Adipose tissue (tissue), 3 donors: Measurements from ENCODE around the gene GPLD1. TPM values are rescaled to one million over a fixed set of nuclear protein-coding genes. Genes with fewer than 3 reads are reported as not detected.
"Not testable (repeated sequence)": the region's sequence is repeated elsewhere in the genome, so short reads cannot be mapped to it uniquely, and the experiment has no call there.

Experiments
- H3K27ac ChIP-seq: one replicate; pipeline ENCODE4 v1.5.1; 2013; ENCODE audit warnings: low read depth, low read length
- WGBS, 3 donors: extraction: QIAGEN DNeasy Blood & Tissue Kit; methylation state at CpG; one replicate each; pipeline ENCODE4 v1.1.7; 2013; 5-methylcytosine and 5-hydroxymethylcytosine counted together
- polyA plus RNA-seq, 3 donors: library from polyadenylated mRNA; stranded (reverse); fragments of 200-250 nt; gene quantifications; one replicate each; pipeline ENCODE4 v1.2.3, GENCODE V29; 2013
- donor health status: healthy with polysubstance abuse.
- donor health status: Bipolar disorder and iron deficiency.
- donor health status: healthy.

Gene GPLD1, protein sequence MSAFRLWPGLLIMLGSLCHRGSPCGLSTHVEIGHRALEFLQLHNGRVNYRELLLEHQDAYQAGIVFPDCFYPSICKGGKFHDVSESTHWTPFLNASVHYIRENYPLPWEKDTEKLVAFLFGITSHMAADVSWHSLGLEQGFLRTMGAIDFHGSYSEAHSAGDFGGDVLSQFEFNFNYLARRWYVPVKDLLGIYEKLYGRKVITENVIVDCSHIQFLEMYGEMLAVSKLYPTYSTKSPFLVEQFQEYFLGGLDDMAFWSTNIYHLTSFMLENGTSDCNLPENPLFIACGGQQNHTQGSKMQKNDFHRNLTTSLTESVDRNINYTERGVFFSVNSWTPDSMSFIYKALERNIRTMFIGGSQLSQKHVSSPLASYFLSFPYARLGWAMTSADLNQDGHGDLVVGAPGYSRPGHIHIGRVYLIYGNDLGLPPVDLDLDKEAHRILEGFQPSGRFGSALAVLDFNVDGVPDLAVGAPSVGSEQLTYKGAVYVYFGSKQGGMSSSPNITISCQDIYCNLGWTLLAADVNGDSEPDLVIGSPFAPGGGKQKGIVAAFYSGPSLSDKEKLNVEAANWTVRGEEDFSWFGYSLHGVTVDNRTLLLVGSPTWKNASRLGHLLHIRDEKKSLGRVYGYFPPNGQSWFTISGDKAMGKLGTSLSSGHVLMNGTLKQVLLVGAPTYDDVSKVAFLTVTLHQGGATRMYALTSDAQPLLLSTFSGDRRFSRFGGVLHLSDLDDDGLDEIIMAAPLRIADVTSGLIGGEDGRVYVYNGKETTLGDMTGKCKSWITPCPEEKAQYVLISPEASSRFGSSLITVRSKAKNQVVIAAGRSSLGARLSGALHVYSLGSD
- 1 to 10 TPM in 1 of 3 donors, under 1 TPM in 2; 0.52 to 1.7 (median 0.67) TPM for polyA plus RNA-seq

DNA sequence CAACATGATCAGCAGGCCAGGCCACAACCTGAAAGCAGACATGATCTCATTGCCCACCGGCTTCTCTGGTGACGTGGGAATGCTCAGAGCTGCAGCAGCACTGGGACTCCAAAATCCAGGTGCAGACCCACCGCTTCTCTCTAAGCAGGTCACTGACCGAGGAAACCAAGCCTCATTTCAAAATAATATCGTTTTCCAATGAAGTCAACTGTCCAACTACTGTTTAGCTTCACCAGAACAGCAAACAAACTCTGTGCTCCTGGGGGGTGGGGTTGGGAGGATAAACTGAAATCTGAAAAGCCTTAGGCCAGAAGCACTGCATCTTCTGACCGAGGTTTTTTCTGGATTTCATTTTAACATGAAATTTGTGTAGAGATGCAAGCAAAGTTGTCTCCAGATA is at the start of gene GPLD1:
TSS of gene GPLD1 (minus strand) at position 109 of the 400 bp plus-strand sequence. CDS start at position 42, 67 bp downstream.
- no peak within 1 kb of the TSS for H3K27ac ChIP-seq
- WGBS, 3 donors: 85 to 90% (median 86%) methylated on average over 6 of the region's 6 CpGs

DNA sequence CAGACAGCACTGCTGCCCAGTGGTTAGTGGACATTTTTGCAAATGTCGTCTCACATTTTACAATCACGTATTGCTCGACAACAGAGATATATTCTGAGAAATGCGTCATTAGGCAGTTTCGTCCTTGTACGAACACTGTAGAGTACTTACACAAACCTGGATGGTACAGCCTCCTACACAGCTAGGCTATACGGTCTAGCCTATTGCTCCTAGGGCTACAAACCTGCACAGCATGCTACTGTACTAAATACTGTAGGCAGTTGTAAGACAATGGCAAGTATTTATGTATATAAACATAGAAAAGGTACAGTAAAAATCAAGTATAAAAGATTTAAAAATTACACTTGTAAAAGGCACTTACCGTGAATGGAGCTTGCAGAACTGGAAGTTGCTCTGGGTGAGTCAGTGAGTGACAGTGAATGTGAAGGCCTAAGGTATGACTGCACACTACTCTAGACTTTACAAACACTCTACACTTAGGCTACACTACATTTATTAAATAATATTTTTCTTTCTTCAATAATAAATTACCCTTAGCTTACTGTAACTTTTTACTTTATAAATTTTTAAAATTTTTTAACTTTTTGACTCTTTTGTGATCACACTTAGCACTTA is 48.5 kb upstream of the GPLD1 start:
- no peak overlapping the region for H3K27ac ChIP-seq
- 95 to 96% (median 95%) methylated on average over 8 of the region's 8 CpGs for WGBS, 3 donors

DNA sequence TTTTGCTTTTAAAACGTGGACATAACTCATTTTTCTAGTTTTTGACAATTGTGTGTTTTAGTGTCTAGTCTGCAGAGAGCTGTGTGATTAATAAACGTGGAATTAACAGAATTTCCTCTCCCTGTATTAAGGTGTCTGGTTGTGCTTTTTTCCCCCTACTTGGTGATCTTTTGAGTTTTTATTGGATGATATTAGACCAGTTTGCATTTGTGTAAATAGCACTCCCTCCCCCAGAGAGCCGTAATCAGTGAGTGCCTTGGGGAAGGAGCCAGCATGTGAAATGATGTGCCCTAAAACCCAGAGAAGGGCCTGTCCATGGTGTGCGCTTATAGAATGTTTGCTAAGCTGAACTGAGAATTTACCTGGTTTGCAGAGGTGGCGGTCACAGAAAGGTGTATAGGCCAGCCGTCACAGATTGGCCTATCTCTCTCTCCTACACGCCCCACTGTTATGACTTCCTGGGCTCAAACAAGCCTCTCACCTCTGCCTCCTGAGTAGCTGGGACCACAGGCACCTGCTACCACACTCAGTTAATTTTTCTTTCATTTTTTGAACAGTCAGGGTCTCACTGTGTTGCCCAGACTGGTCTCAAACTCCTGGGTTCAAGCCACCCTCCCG is 47.8 kb upstream of the GPLD1 start:
- WGBS, 3 donors: 83 to 86% (median 84%) methylated on average over 8 of the region's 8 CpGs
- H3K27ac ChIP-seq: no peak overlapping the region

DNA sequence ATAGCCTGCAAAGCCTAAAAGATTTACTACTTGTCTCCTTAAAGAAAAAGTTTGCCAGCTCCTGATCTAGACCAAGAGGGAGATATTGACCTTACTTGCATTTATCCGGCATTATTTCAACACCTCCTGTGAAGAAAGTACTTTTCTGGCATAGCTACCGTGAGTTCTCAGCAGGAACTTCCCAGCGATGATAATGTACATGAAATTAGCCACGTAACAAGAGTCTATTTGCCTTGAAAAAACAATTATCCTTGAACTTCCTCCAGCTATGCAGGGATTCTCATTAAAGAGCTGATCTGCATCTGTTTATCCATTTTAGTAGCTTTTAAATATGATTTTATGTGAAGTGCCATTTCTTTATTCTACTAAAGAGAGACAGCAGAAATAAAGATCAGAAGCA is 47.1 kb upstream of the GPLD1 start:
- 45 to 55% (median 50%) methylated on average over 4 of the region's 4 CpGs for WGBS, 3 donors
- H3K27ac ChIP-seq: no peak overlapping the region

DNA sequence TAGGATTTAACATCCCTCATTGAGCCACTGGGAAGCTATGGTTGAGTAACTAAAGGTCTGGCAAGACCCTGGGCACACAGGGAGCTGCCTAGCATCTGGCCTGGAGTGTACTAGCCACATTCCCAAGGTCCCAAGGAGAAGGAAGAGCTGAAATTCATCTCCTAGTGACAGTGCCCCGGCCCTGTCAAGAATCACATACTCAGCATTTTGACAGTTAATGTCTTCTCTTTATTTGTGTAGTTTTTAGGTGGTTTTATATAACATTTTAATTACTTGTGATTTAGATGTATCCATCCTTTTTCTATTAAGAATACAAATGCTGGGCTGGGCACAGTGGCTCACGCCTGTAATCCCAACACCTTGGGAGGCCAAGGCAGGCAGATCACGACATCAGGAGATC is 45.8 kb upstream of the GPLD1 start:
- WGBS, 3 donors: 87 to 96% (median 88%) methylated on average over 3 of the region's 3 CpGs
- H3K27ac ChIP-seq: no peak overlapping the region

DNA sequence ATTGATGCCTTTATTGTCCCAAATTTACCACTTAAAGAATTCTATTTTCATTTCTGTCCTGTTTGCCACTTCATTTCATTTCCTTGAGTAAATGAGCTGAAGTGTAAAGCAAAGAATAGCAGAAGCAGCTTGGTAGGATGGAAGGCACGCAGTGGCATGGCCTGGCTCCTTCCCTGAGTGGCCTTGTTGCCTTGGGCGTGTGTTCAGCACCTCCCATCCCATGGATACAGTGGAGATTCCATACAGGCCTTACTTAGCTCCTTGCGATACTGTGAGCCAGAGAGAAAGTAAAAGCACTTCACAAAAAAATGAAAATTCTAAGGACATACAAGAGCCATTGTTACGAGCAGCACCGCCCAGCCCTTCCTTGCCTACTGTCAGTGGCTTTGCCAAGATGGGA is 45.0 kb upstream of the GPLD1 start:
- WGBS, 3 donors: 95 to 97% (median 97%) methylated on average over 5 of the region's 5 CpGs
- H3K27ac ChIP-seq: no peak overlapping the region

DNA sequence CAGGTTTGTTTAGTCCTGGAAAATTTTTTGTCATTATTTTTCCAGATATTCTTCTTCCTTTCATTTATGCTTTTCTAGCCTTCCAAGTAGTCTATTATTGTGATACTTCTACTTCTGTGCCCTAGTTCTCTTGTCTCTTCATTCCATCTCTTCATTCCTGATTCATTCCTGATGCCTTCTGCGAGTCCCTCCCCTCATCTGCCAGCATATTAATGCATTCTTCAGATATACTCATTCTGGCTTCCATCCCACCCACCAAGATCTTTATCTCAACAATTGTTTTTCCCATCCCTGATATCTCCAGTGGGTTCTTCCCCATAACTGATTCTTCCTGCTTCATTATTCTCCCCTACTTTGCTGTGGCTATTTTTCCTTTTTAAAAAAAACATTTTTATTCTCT is 40.6 kb upstream of the GPLD1 start:
- 85 to 96% (median 92%) methylated on average over 1 of the region's 1 CpG for whole genome bisulfite sequencing, 3 donors

DNA sequence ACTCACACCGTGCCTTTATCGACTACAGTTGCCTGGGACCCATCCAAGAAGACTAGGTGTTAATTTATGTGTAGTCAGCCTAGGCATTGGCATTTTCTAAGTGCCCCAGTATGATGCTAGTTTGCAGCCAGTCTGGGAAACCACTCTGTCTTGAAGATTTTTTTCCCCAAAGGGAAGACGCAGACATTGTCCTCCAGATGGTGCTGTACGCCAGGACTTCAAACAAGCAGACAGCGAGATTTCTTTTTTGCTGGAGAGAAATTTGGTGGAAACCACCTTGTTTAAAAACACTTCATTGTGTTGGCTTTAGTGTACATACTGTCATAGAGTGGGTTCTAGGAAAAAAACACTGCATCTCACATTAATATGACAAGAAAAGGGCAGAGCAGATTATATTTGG is 35.4 kb upstream of the GPLD1 start:
- no peak overlapping the region for H3K27ac ChIP-seq
- 59 to 73% (median 71%) methylated on average over 5 of the region's 5 CpGs for WGBS, 3 donors

More for the DNA sequence above, 40.6 kb upstream of the GPLD1 start:
- H3K27ac ChIP-seq: no peak overlapping the region

DNA sequence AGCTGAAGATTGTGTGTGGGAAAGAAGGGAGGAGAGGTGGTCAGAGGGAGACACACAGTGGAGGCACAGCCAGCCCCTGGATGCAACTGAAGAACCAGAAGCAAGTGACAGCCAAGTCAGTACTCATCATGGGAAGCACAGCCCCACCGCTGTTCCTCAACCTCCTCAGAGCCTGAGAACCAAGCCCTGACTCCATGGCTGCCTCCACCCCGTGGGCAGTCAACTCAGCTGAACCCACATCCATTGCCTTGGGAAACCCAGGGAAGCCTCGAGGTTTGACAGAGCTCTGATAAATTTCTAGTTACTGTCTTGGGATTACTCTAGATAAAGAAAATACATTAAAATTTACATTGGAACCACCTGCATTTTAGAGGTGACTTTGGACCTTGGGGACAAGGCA is 35.0 kb upstream of the GPLD1 start:
- H3K27ac ChIP-seq: no peak overlapping the region
- 73 to 90% (median 87%) methylated on average over 3 of the region's 3 CpGs for WGBS, 3 donors

DNA sequence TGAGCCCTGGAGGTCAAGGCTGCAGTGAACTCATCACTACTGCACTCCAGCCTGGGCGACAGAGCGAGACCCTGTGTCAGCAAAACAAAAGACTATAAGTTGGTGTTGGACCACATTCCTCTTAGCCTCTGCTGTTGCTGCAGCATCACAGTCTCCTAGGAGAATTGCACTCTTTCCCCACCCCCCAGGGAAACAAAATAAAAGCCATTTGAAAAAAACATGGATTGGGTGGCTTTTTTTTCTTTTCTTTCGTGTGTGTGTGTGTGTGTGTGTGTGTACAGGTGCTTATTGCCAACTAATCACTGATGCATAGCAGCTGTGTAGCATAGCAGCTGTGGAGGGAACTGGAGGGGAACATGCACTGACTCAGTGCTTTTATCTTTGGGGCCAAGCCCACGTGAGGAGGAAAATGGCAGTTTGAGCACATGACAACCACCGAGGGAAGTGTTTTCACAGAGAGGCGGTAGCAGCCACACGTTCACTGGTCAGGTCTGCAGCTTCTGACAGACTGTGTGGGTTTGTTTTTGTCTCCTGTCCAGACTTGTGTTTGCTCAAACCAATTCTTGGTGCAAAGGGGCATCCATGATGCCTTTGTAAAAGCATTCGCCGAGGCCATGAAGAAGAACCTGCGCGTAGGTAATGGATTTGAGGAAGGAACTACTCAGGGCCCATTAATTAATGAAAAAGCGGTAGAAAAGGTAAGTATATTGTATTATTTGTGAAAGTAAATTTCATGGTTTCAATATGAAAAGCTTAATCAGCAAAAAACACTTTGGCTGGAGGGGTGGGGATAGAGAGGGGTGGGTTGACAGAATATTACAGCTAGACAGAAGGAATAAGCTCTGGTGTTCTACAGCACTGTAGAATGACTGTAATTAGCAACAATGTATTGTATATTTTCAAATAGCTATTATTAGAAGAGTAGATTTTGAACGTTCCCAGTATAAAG is 33.1 kb upstream of the GPLD1 start:
- 75 to 78% (median 78%) methylated on average over 13 of the region's 13 CpGs for WGBS, 3 donors
- no peak overlapping the region for H3K27ac ChIP-seq

DNA sequence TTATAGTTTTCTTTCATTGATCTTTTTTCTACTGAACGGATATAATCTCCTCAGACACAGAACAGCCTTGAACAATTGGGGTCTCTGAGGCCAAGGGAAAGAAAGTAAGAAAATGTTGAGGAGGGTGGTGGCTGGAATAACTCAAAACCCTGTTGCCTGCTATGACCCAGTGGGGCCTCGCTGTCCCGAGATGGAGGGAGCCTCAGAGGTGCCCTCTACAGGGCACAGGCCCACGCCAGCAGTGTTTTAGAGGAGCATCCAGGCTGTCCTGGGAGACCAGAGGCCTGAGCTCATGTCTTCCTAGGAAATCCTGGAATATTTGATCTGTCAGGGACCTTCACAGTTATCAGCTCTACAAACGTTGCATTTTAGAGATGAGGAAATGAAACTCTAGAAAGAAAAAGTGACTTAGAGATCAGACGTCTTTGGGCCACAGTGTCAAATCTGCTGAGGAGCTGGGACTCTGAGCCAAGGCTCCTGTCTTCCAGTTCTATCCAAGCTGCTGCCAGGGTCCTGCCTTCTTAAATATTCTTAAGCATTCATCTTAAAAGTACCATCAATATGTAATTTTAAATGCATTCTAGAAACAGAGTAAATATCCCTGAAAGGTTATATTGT is 31.7 kb upstream of the GPLD1 start:
- WGBS, 3 donors: 40 to 41% (median 41%) methylated on average over 6 of the region's 6 CpGs

DNA sequence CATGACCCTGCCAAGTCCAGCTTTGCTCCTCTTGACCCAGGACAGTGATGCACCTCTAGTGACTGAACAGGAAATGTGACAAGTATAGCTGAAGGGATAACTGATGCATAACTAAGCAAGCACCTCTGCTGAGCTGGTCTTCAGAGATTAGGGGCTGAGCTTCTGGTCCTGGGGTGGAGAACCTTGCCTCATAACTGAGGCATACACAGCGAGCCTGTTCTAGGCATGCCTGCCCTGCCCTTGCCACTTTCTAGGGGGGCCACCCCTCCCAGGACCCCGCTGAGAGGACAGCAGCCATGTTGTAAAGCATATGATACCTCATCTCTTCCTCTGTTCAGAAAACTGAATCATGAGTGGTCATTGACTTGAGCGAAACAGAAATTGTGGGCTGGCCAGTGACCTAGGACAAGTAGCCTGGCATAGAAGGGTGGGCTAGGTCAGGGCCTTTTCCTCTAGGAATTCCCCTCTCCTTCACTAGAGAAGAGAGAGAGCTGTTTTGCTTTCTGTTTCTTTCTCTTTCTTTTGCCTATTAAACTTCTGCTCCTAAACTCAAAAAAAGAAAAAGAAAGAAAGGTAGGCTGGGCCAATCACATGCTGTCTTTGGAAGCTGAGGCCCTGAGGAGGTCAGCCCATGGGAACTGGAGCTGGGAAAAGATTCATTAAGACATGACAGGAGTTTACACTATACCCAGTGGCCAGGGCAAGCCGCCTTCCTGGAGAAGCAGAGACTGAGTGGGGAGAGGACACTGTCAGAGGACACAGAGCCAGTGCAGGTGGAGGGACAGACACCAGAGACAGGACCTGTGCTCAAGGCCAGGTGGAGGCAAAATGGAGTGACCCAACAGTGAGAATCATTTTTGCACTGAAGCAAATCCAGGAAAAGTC is 28.5 kb upstream of the GPLD1 start:
- H3K27ac ChIP-seq: no peak overlapping the region
- 84 to 94% (median 92%) methylated on average over 4 of the region's 4 CpGs for WGBS, 3 donors

More for the DNA sequence above, 31.7 kb upstream of the GPLD1 start:
- no peak overlapping the region for H3K27ac ChIP-seq

DNA sequence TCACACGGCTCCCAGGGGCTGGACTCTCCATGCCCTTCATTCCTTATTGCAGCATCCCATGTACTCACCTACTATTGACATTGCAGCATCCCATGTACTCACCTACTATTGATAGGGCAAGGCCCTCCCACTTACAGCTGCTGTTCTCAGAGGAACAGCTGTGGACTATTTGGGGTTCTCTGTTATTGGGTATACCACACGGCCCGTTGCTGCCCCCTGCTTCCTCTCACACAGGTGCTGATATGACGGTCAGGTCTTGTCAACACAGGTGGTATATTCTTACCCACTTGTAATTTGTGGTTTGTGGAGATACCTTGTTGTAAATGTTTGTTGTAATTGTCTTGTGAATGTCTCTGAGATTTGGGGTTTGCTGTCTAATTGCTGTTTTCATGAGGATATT is 24.2 kb upstream of the GPLD1 start:
- no peak overlapping the region for H3K27ac ChIP-seq
- WGBS, 3 donors: 86 to 93% (median 92%) methylated on average over 4 of the region's 4 CpGs

DNA sequence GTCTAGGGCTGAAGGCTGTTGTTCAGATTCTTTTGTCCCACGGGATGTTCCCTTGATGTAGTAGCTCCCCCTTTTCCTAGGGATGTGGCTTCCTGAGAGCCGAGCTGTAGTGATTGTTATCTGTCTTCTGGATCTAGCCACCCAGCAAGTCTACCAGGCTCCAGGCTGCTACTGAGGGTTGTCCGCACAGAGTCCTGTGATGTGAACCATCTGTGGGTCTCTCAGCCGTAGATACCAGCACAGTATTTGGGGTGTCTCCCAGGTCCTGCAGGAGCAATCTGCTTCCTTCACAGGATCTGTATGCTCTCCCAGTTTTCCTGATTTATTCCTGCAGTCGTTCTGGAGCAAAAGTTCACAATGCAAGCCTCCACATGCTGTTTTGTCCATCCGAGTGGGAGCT is 22.6 kb upstream of the GPLD1 start:
- 72 to 82% (median 77%) methylated on average over 6 of the region's 6 CpGs for WGBS, 3 donors
- H3K27ac ChIP-seq: not testable (repeated sequence)

DNA sequence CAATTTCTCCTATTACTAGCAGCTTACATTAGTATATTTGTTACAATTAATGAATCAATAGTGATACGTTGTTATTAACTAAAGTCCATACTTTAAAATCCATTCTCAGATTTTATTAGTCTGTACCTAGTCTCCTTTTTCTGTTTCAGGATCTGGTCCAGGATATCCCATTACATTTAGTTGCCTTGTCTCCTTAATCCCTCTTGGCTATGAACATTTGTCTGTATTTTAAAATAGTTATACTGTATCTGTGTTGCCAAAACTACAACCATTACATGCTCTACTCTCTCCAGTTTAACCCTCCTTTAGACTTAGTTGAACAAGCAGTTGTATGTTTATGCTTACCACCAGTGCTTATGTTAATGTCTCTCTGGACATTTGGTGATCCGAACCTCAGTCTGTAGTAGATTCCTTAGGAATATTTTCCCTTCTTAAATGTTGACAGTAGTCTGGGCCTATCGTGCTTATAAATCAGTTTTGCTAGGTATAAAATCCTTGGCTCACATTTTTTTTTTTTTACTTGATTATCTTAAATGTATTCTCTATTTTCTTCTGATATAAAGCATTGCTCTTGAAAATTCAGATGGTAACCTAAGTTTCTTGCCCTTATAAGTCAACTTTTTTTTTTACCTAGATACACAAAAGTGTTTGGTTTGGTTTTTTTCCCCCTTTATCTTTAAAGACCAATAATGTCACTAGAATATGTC is 17.6 kb upstream of the GPLD1 start:
- no peak overlapping the region for H3K27ac ChIP-seq
- 95 to 98% (median 97%) methylated on average over 3 of the region's 3 CpGs for WGBS, 3 donors
